SJCRH30 (cell line): ENCODE measurements around the gene MGRN1. TPM values are rescaled to one million over a fixed set of nuclear protein-coding genes. Genes with fewer than 3 reads are reported as not detected.
A peak's percentile ranks its signal among the peaks of the same experiment; 100 is the strongest.

Source experiments
- DNase-seq, 2 experiments: peaks; one replicate each; pipeline ENCODE4 v3.0.0-alpha.2; 2015 to 2020
- H3K27ac ChIP-seq: fragments of 250-450 bp; sonication (Bioruptor Pico); 2 replicates; pipeline ENCODE4 v1.5.1; 2020; ENCODE audit warnings: mild to moderate bottlenecking, moderate library complexity
- H3K27me3 ChIP-seq: fragments of 250-450 bp; sonication (Bioruptor Pico); 2 replicates; pipeline ENCODE4 v1.5.1; 2020; ENCODE audit warnings: mild to moderate bottlenecking, moderate library complexity
- H3K36me3 ChIP-seq: fragments of 250-450 bp; sonication (Bioruptor Pico); 2 replicates; pipeline ENCODE4 v1.5.1; 2020; ENCODE audit warnings: mild to moderate bottlenecking, moderate library complexity
- H3K4me1 ChIP-seq: fragments of 250-450 bp; sonication (Bioruptor Pico); 2 replicates; pipeline ENCODE4 v1.5.1; 2020; ENCODE audit warnings: mild to moderate bottlenecking, moderate library complexity
- H3K4me3 ChIP-seq: fragments of 250-450 bp; sonication (Bioruptor Pico); 2 replicates; pipeline ENCODE4 v1.5.1; 2020; ENCODE audit warnings: mild to moderate bottlenecking, moderate library complexity
- H3K9me3 ChIP-seq: fragments of 250-450 bp; sonication (Bioruptor Pico); replicated peaks from 2 replicates; pipeline ENCODE4 v1.5.1; 2020; ENCODE audit warnings: mild to moderate bottlenecking, moderate library complexity
- total RNA-seq: library from RNA; depleted of rRNA; stranded (reverse); fragments of >200 nt; shearing (Covaris generic); gene quantifications from 2 replicates; pipeline ENCODE4 v1.2.3, GENCODE V29; 2014

MGRN1 gene
- total RNA-seq, 1 experiment from 2014 or later, result 13.8 TPM

- H3K36me3 ChIP-seq, result no peaks in the 10 kb centered on the region
- H3K27me3 ChIP-seq, result no peaks in the 10 kb centered on the region
- H3K9me3 ChIP-seq, result no peaks in the 10 kb centered on the region
- no peak for DNase-seq
- H3K27ac ChIP-seq, result no peak overlapping the region; the same call in 1 of the 2 replicates
- H3K4me3 ChIP-seq, result peak overlapping the region; percentile 81
- no peaks in the 10 kb centered on the region for H3K4me1 ChIP-seq
These were observed 1.0 kb downstream of the MGRN1 start for GRCh38 chr16:4625560-4626159.

- no peaks in the 10 kb centered on the region for H3K36me3 ChIP-seq
- H3K27ac ChIP-seq, result no peak overlapping the region
- no peaks in the 10 kb centered on the region for H3K9me3 ChIP-seq
- no peak for DNase-seq
- no peaks in the 10 kb centered on the region for H3K27me3 ChIP-seq
- no peak overlapping the region for H3K4me3 ChIP-seq
- H3K4me1 ChIP-seq, result no peaks in the 10 kb centered on the region
These were observed 1.8 kb downstream of the MGRN1 start for GRCh38 chr16:4626396-4626795.

- H3K36me3 ChIP-seq, result no peaks in the 10 kb centered on the region
- no peak overlapping the region for H3K4me3 ChIP-seq
- no peak for DNase-seq
- no peaks in the 10 kb centered on the region for H3K27me3 ChIP-seq
- H3K27ac ChIP-seq, result no peak overlapping the region
- H3K9me3 ChIP-seq, result no peaks in the 10 kb centered on the region
- no peaks in the 10 kb centered on the region for H3K4me1 ChIP-seq
These were observed 3.7 kb downstream of the MGRN1 start for GRCh38 chr16:4628283-4628682.

- Histone ChIP-seq H3K27ac (no peak overlapping the region), H3K4me1 (no peaks in the 10 kb centered on the region), H3K27me3 (no peaks in the 10 kb centered on the region), H3K9me3 (no peaks in the 10 kb centered on the region), H3K36me3 (no peaks in the 10 kb centered on the region; the same call in 1 of the 2 replicates), H3K4me3 (no peak overlapping the region)
- no peak for DNase-seq
These were observed 6.8 kb downstream of the MGRN1 start for GRCh38 chr16:4631444-4631843.

- H3K4me3 ChIP-seq, result no peak overlapping the region
These were observed 9.4 kb downstream of the MGRN1 start for GRCh38 chr16:4633910-4634635.

GRCh38 chr16:4634768-4635167 lies 10.1 kb downstream of the MGRN1 start:
- H3K27me3 ChIP-seq, result no peaks in the 10 kb centered on the region
- H3K36me3 ChIP-seq, result no peaks in the 10 kb centered on the region; the same call in 1 of the 2 replicates
- no peak for DNase-seq
- H3K4me1 ChIP-seq, result no peaks in the 10 kb centered on the region
- H3K4me3 ChIP-seq, result no peak overlapping the region
- H3K9me3 ChIP-seq, result no peaks in the 10 kb centered on the region
- H3K27ac ChIP-seq, result no peak overlapping the region

More at GRCh38 chr16:4633910-4634635, 9.4 kb downstream of the MGRN1 start:
- Histone ChIP-seq H3K36me3 (no peaks in the 10 kb centered on the region; the same call in 1 of the 2 replicates), H3K9me3 (no peaks in the 10 kb centered on the region), H3K4me1 (no peaks in the 10 kb centered on the region), H3K27me3 (no peaks in the 10 kb centered on the region), H3K27ac (no peak overlapping the region)
- DNase-seq, result no peak

- Histone ChIP-seq H3K4me1 (no peaks in the 10 kb centered on the region), H3K27me3 (no peaks in the 10 kb centered on the region), H3K9me3 (no peaks in the 10 kb centered on the region), H3K4me3 (no peak overlapping the region), H3K36me3 (no peaks in the 10 kb centered on the region; the same call in 1 of the 2 replicates), H3K27ac (no peak overlapping the region)
- no peak for DNase-seq
These were observed 11.6 kb downstream of the MGRN1 start for GRCh38 chr16:4636196-4636595.

GRCh38 chr16:4637501-4638166 lies 13.0 kb downstream of the MGRN1 start:
- Histone ChIP-seq H3K4me3 (no peak overlapping the region), H3K27me3 (no peaks in the 10 kb centered on the region), H3K27ac (no peak overlapping the region), H3K4me1 (no peaks in the 10 kb centered on the region), H3K9me3 (no peaks in the 10 kb centered on the region), H3K36me3 (no peaks in the 10 kb centered on the region; the same call in 1 of the 2 replicates)
- no peak for DNase-seq

- no peak overlapping the region for H3K27ac ChIP-seq
- DNase-seq, result no peak
These were observed 15.4 kb downstream of the MGRN1 start for GRCh38 chr16:4639899-4640509.

GRCh38 chr16:4640572-4641305 lies 16.1 kb downstream of the MGRN1 start:
- no peak for DNase-seq
- H3K9me3 ChIP-seq, result no peaks in the 10 kb centered on the region
- no peaks in the 10 kb centered on the region for H3K4me1 ChIP-seq
- no peaks in the 10 kb centered on the region for H3K27me3 ChIP-seq
- H3K27ac ChIP-seq, result no peak overlapping the region
- H3K36me3 ChIP-seq, result no peaks in the 10 kb centered on the region
- H3K4me3 ChIP-seq, result no peak overlapping the region

More at GRCh38 chr16:4639899-4640509, 15.4 kb downstream of the MGRN1 start:
- no peaks in the 10 kb centered on the region for H3K27me3 ChIP-seq
- H3K9me3 ChIP-seq, result no peaks in the 10 kb centered on the region
- H3K4me1 ChIP-seq, result no peaks in the 10 kb centered on the region
- no peak overlapping the region for H3K4me3 ChIP-seq
- H3K36me3 ChIP-seq, result no peaks in the 10 kb centered on the region

GRCh38 chr16:4641306-4641687 lies 16.7 kb downstream of the MGRN1 start:
- DNase-seq, result no peak
- Histone ChIP-seq H3K4me1 (no peaks in the 10 kb centered on the region), H3K9me3 (no peaks in the 10 kb centered on the region), H3K27ac (no peak overlapping the region), H3K36me3 (no peaks in the 10 kb centered on the region), H3K27me3 (no peaks in the 10 kb centered on the region), H3K4me3 (no peak overlapping the region)

- H3K4me3 ChIP-seq, result no peak overlapping the region
- no peak overlapping the region for H3K27ac ChIP-seq
- H3K27me3 ChIP-seq, result no peaks in the 10 kb centered on the region
- H3K4me1 ChIP-seq, result no peaks in the 10 kb centered on the region
- H3K36me3 ChIP-seq, result no peaks in the 10 kb centered on the region
- no peak for DNase-seq
- H3K9me3 ChIP-seq, result no peaks in the 10 kb centered on the region
These were observed 17.3 kb downstream of the MGRN1 start for GRCh38 chr16:4641895-4642294.

GRCh38 chr16:4646773-4647643 lies 22.4 kb downstream of the MGRN1 start:
- DNase-seq, result no peak
- no peak overlapping the region for H3K4me3 ChIP-seq
- no peak overlapping the region for H3K27ac ChIP-seq
- H3K36me3 ChIP-seq, result no peaks in the 10 kb centered on the region
- H3K27me3 ChIP-seq, result no peaks in the 10 kb centered on the region
- no peaks in the 10 kb centered on the region for H3K9me3 ChIP-seq
- H3K4me1 ChIP-seq, result no peaks in the 10 kb centered on the region

GRCh38 chr16:4647644-4647980 lies 23.0 kb downstream of the MGRN1 start:
- H3K9me3 ChIP-seq, result no peaks in the 10 kb centered on the region
- no peak overlapping the region for H3K4me3 ChIP-seq
- no peak for DNase-seq
- no peaks in the 10 kb centered on the region for H3K36me3 ChIP-seq
- H3K27me3 ChIP-seq, result no peaks in the 10 kb centered on the region
- H3K4me1 ChIP-seq, result no peaks in the 10 kb centered on the region
- H3K27ac ChIP-seq, result no peak overlapping the region
